SK-N-SH (cell line): ENCODE results near the gene AMFR.

Experiments used
- EP300 ChIP-seq, 2 experiments: IDR thresholded peaks; 2 replicates each; pipeline versions ENCODE4 v1.4.0 to v1.6.1; 2012; ENCODE audit warnings: borderline replicate concordance in 1 of 2, low read depth in 1 of 2, low read length in 1 of 2
- POLR2AphosphoS5 ChIP-seq: IDR thresholded peaks from 2 replicates; pipeline ENCODE4 v1.6.1; 2012; ENCODE audit warnings: low read depth, low read length
- RFX5 ChIP-seq: IDR thresholded peaks from 2 replicates; pipeline ENCODE4 v1.6.1; 2012; ENCODE audit warnings: mild to moderate bottlenecking, improper control_type of control experiment, low read length
- TAF1 ChIP-seq: IDR thresholded peaks from 2 replicates; pipeline ENCODE4 v1.6.1; 2012; ENCODE audit warnings: low read depth, mild to moderate bottlenecking, low read length, moderate library complexity, borderline replicate concordance
- TCF12 ChIP-seq: IDR thresholded peaks from 2 replicates; pipeline ENCODE4 v1.4.0; 2012
- TF ChIP-seq, protein P1 (sequence below): IDR thresholded peaks from 2 replicates; pipeline ENCODE4 v1.4.0; 2012; ENCODE audit warnings: low read depth, borderline replicate concordance

DNA sequence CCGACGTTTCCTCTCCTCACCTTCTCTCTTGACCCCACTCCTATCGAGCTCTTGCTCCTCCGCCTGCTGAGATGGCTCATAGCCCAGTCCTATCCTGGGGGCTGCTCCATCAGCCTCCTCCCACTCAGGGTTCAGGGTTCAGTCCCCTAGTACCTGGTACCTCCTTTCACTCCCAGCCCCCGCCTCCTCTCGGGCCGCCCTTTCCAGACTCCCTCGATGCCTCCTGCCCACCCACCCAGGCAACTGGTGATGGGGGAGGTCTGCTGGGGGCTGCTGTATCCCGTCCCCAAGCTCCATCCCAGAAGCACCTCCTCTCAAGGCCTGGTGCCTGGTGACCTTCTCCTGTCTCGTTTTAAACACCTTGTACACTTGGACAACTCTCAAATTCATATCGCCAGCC lies 93.9 kb downstream of the AMFR start:
- no peak for TF ChIP-seq EP300 (IDR thresholded peaks at IDR 0.05; ENCODE audit: borderline replicate concordance in 1 of 2, low read depth in 1 of 2, low read length in 1 of 2)
- TF ChIP-seq TCF12 = no peak
- TF ChIP-seq RFX5 = no peak
- no peak for TF ChIP-seq TAF1
- TF ChIP-seq POLR2AphosphoS5 = no peak
- TF ChIP-seq, protein P1, sequence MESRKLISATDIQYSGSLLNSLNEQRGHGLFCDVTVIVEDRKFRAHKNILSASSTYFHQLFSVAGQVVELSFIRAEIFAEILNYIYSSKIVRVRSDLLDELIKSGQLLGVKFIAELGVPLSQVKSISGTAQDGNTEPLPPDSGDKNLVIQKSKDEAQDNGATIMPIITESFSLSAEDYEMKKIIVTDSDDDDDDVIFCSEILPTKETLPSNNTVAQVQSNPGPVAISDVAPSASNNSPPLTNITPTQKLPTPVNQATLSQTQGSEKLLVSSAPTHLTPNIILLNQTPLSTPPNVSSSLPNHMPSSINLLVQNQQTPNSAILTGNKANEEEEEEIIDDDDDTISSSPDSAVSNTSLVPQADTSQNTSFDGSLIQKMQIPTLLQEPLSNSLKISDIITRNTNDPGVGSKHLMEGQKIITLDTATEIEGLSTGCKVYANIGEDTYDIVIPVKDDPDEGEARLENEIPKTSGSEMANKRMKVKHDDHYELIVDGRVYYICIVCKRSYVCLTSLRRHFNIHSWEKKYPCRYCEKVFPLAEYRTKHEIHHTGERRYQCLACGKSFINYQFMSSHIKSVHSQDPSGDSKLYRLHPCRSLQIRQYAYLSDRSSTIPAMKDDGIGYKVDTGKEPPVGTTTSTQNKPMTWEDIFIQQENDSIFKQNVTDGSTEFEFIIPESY = no peak
